Measurements from ENCODE around the gene LRSAM1.
"Not testable (repeated sequence)": the region's sequence is repeated elsewhere in the genome, so short reads cannot be mapped to it uniquely, and the experiment has no call there.

The LRSAM1 gene

GRCh38 chr9:127457191-127457878 lies 6.0 kb downstream of the LRSAM1 start:
- Histone ChIP-seq H3K27ac (ENCODE audit: low read length) (no peak overlapping the region), H2AFZ (ENCODE audit: low read depth, low read length) (no peak overlapping the region), H3K4me3 (ENCODE audit: low read length) (no peak overlapping the region), H3K36me3 (replicated peaks; ENCODE audit: low read depth, low read length) (peaks cover 16% of the 10 kb centered on the region), H4K20me1 (ENCODE audit: insufficient read depth, low read length) (no peaks in the 10 kb centered on the region), H3K27me3 (ENCODE audit: low read depth, low read length) (no peaks in the 10 kb centered on the region), H3K79me2 (ENCODE audit: low read length) (peaks cover 5% of the 10 kb centered on the region), H3K4me2 (ENCODE audit: low read length) (no peak overlapping the region), H3K4me1 (ENCODE audit: low read length) (peaks cover 23% of the 10 kb centered on the region), H3K9me3 (ENCODE audit: insufficient read depth, low read length) (no peaks in the 10 kb centered on the region), H3K9ac (ENCODE audit: low read length) (no peak overlapping the region)
- TF ChIP-seq CTCF (IDR thresholded peaks at IDR 0.05; ENCODE audit: low read depth, low read length), result no peak
- TF ChIP-seq EZH2phosphoT487 (IDR thresholded peaks at IDR 0.05; ENCODE audit: low read depth), result no peak

GRCh38 chr9:127458921-127459320 lies 7.6 kb downstream of the LRSAM1 start:
- Histone ChIP-seq H3K4me2 (ENCODE audit: low read length) (no peak overlapping the region), H3K4me3 (ENCODE audit: low read length) (no peak overlapping the region), H3K79me2 (ENCODE audit: low read length) (no peaks in the 10 kb centered on the region), H3K27ac (ENCODE audit: low read length) (no peak overlapping the region), H4K20me1 (ENCODE audit: insufficient read depth, low read length) (no peaks in the 10 kb centered on the region), H3K27me3 (ENCODE audit: low read depth, low read length) (no peaks in the 10 kb centered on the region), H2AFZ (ENCODE audit: low read depth, low read length) (no peak overlapping the region), H3K36me3 (replicated peaks; ENCODE audit: low read depth, low read length) (peaks cover 18% of the 10 kb centered on the region), H3K9me3 (ENCODE audit: insufficient read depth, low read length) (no peaks in the 10 kb centered on the region), H3K9ac (ENCODE audit: low read length) (no peak overlapping the region), H3K4me1 (ENCODE audit: low read length) (peaks cover 19% of the 10 kb centered on the region)
- no peak for TF ChIP-seq EZH2phosphoT487 (IDR thresholded peaks at IDR 0.05; ENCODE audit: low read depth)
- no peak for TF ChIP-seq CTCF (IDR thresholded peaks at IDR 0.05; ENCODE audit: low read depth, low read length)

- Histone ChIP-seq H3K27ac (ENCODE audit: low read length) (no peak overlapping the region), H3K9me3 (ENCODE audit: insufficient read depth, low read length) (no peaks in the 10 kb centered on the region), H3K79me2 (ENCODE audit: low read length) (no peaks in the 10 kb centered on the region), H3K27me3 (ENCODE audit: low read depth, low read length) (no peaks in the 10 kb centered on the region), H4K20me1 (ENCODE audit: insufficient read depth, low read length) (no peaks in the 10 kb centered on the region), H3K9ac (ENCODE audit: low read length) (no peak overlapping the region), H3K4me2 (ENCODE audit: low read length) (no peak overlapping the region), H3K4me1 (ENCODE audit: low read length) (no peaks in the 10 kb centered on the region), H3K36me3 (replicated peaks; ENCODE audit: low read depth, low read length) (peaks cover 13% of the 10 kb centered on the region), H3K4me3 (ENCODE audit: low read length) (no peak overlapping the region), H2AFZ (ENCODE audit: low read depth, low read length) (no peak overlapping the region)
- TF ChIP-seq EZH2phosphoT487 (IDR thresholded peaks at IDR 0.05; ENCODE audit: low read depth) (no peak), CTCF (IDR thresholded peaks at IDR 0.05; ENCODE audit: low read depth, low read length) (no peak)
Measured at GRCh38 chr9:127463382-127463781, 12.1 kb downstream of the LRSAM1 start.

GRCh38 chr9:127463911-127464310 lies 12.6 kb downstream of the LRSAM1 start:
- H3K36me3 ChIP-seq (replicated peaks; ENCODE audit: low read depth, low read length), result peaks cover 13% of the 10 kb centered on the region
- H2AFZ ChIP-seq (ENCODE audit: low read depth, low read length), result no peak overlapping the region
- H3K27ac ChIP-seq (ENCODE audit: low read length), result no peak overlapping the region
- no peaks in the 10 kb centered on the region for H3K4me1 ChIP-seq (ENCODE audit: low read length)
- no peak overlapping the region for H3K4me3 ChIP-seq (ENCODE audit: low read length)
- H4K20me1 ChIP-seq (ENCODE audit: insufficient read depth, low read length), result no peaks in the 10 kb centered on the region
- H3K4me2 ChIP-seq (ENCODE audit: low read length), result no peak overlapping the region
- H3K9ac ChIP-seq (ENCODE audit: low read length), result no peak overlapping the region
- no peaks in the 10 kb centered on the region for H3K27me3 ChIP-seq (ENCODE audit: low read depth, low read length)
- TF ChIP-seq CTCF (IDR thresholded peaks at IDR 0.05; ENCODE audit: low read depth, low read length) (no peak), EZH2phosphoT487 (IDR thresholded peaks at IDR 0.05; ENCODE audit: low read depth) (no peak)
- H3K79me2 ChIP-seq (ENCODE audit: low read length), result no peaks in the 10 kb centered on the region
- no peaks in the 10 kb centered on the region for H3K9me3 ChIP-seq (ENCODE audit: insufficient read depth, low read length)

- not testable (repeated sequence) for H3K9me3 ChIP-seq (ENCODE audit: insufficient read depth, low read length); H4K20me1 ChIP-seq (ENCODE audit: insufficient read depth, low read length); H3K27me3 ChIP-seq (ENCODE audit: low read depth, low read length); H3K36me3 ChIP-seq (replicated peaks; ENCODE audit: low read depth, low read length); H2AFZ ChIP-seq (ENCODE audit: low read depth, low read length); H3K4me2 ChIP-seq (ENCODE audit: low read length); H3K9ac ChIP-seq (ENCODE audit: low read length); H3K4me3 ChIP-seq (ENCODE audit: low read length); H3K27ac ChIP-seq (ENCODE audit: low read length); H3K79me2 ChIP-seq (ENCODE audit: low read length); H3K4me1 ChIP-seq (ENCODE audit: low read length)
Measured at GRCh38 chr9:127466407-127466917, 15.2 kb downstream of the LRSAM1 start.
